ENCODE results near the gene GINS3. TPM values are rescaled to one million over a fixed set of nuclear protein-coding genes. Genes with fewer than 3 reads are reported as not detected.
A peak's percentile ranks its signal among the peaks of the same experiment; 100 is the strongest.

GINS3 gene
- total RNA-seq: 1 to 10 TPM; 1.0 to 4.0 (median 2.9) TPM

GRCh38 chr16:58392215-58393137, at the start of gene GINS3:
Gene GINS3 (plus strand): TSS chr16:58392471. CDS start chr16:58392602, 131 bp downstream.
- 0 to 2% methylated on average over 32 to 64 of the region's 67 CpGs for WGBS, 2 donors
- ATAC-seq (ENCODE audit: low FRiP score in 2 of 2): peak; percentile 97 to 99

DNA sequence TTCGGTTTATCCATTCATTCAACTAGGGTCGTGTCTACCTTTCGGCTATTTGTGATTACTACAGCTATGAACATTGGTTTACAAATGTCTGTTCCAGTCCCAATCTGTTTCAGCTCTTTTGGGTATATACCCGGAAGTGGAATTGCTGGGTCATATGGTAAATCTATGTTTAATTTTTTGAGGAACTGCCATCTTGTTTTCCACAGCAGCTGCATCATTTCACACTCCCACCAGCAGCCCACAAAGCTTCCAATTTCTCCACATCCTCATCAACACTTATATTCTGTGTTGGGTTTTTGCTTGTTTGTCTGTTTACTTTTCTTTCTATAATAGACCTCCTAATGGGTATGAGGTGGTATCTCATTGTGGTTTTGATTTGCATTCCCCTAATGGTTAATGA, 48.7 kb upstream of the GINS3 start:
- no peaks in the 10 kb centered on the region for H3K9me3 ChIP-seq
- WGBS, 2 donors: 74 to 84% methylated on average over 4 of the region's 4 CpGs

More at GRCh38 chr16:58392215-58393137, at the start of gene GINS3:
- DNase-seq: peak; percentile 90 to 94
- Histone ChIP-seq H3K4me1 (peaks cover 6 to 12% (median 7%) of the 10 kb centered on the region in 4 donors), H3K27ac (peak within 1 kb of the TSS; percentile 67 to 88 (median 84)), H3K36me3 (no peaks in the 10 kb centered on the region), H3K9me3 (no peaks in the 10 kb centered on the region), H3K27me3 (no peaks in the 10 kb centered on the region), H3K4me3 (peak within 1 kb of the TSS; percentile 73 to 92 (median 78))
- TF ChIP-seq POLR2AphosphoS5 (IDR thresholded peaks at IDR 0.05) (peak; percentile 19 to 72), POLR2A (IDR thresholded peaks at IDR 0.05) (peak in 1 of 4 donors; percentile 51), CTCF (IDR thresholded peaks at IDR 0.05) (no peak), EP300 (IDR thresholded peaks at IDR 0.05) (no peak)

DNA sequence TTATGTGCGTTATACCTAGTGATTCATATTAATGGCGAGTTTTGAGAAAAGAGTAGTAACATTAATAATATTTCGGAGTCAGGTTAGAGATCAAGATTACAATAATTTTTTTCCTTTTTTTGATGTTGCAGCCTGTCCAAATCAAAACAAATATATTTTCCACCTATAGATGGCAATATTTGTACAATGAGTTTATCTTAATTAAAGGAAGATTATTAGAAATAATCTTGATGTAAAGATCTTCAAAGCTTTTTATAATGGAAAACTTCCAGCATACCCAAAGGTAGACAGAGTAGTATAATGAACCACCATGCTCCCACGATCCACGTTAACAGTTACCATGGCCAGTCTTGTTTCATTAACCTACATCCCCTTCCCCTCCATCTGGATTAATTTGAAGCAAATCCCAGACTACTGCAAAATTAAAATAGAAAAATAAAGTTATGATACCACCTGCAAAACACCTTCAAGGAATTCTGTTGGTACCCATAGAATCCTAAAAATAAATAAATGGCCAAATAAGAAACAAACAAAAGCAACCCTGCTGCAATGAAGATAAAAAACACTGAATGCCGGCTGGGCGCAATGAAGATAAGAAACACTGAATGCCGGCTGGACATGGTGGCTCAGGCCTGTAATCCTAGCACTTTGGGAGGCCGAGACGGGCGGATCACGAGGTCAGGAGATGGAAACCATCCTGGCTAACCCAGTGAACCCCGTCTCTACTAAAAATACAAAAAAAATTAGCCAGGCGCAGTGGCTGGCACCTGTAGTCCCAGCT, 46.5 kb upstream of the GINS3 start:
- ATAC-seq (ENCODE audit: low FRiP score in 2 of 2): no peak
- DNase-seq: no peak
- Histone ChIP-seq H3K27me3 (no peaks in the 10 kb centered on the region), H3K27ac (no peak overlapping the region), H3K36me3 (no peaks in the 10 kb centered on the region), H3K9me3 (no peaks in the 10 kb centered on the region), H3K4me3 (no peak overlapping the region), H3K4me1 (no peaks in the 10 kb centered on the region)
- no peak for TF ChIP-seq EP300 (IDR thresholded peaks at IDR 0.05)
- TF ChIP-seq POLR2AphosphoS5 (IDR thresholded peaks at IDR 0.05): no peak
- TF ChIP-seq POLR2A (IDR thresholded peaks at IDR 0.05): no peak
- no peak for TF ChIP-seq CTCF (IDR thresholded peaks at IDR 0.05)
- 83 to 89% methylated on average over 14 of the region's 14 CpGs for WGBS, 2 donors

More for the DNA sequence above, 48.7 kb upstream of the GINS3 start:
- TF ChIP-seq EP300 (IDR thresholded peaks at IDR 0.05) (no peak), POLR2AphosphoS5 (IDR thresholded peaks at IDR 0.05) (no peak), CTCF (IDR thresholded peaks at IDR 0.05) (no peak), POLR2A (IDR thresholded peaks at IDR 0.05) (no peak)
- no peaks in the 10 kb centered on the region for H3K27me3 ChIP-seq
- H3K36me3 ChIP-seq: no peaks in the 10 kb centered on the region
- H3K4me3 ChIP-seq: no peak overlapping the region
- no peak for DNase-seq
- ATAC-seq (ENCODE audit: low FRiP score in 2 of 2): no peak
- no peak overlapping the region for H3K27ac ChIP-seq
- no peaks in the 10 kb centered on the region for H3K4me1 ChIP-seq

DNA sequence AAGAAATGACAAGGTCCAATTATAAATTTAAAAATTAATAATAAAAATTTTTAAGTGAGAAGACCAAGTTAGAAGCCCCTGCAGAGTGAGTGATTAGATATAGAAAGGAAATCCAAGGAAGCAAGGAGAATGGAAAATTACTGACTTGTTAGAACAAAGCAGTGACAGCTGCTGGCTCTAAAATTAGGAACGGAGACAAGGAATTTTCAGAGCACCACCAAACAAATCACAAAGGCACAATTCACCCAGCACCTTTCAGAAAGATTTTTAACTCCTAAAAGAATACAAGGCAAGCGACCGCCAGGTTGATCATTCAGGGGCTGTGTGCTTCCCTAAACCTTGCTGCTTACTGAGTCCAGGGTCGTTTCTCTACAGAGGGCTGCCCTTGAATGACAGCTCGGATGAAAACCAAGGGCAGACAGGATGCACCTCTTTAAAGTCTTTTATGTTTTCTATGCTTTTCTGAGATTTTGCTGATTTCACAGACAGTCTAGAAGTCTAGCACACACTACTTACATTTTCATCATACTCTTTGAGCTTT, 45.4 kb upstream of the GINS3 start:
- TF ChIP-seq CTCF (IDR thresholded peaks at IDR 0.05) (no peak), EP300 (IDR thresholded peaks at IDR 0.05) (no peak), POLR2AphosphoS5 (IDR thresholded peaks at IDR 0.05) (no peak), POLR2A (IDR thresholded peaks at IDR 0.05) (no peak)
- H3K27ac ChIP-seq: no peak overlapping the region
- WGBS, 2 donors: 51 to 68% methylated on average over 5 of the region's 5 CpGs
- H3K9me3 ChIP-seq: no peaks in the 10 kb centered on the region
- H3K4me1 ChIP-seq: no peaks in the 10 kb centered on the region
- no peak overlapping the region for H3K4me3 ChIP-seq
- ATAC-seq (ENCODE audit: low FRiP score in 2 of 2) (no peak), DNase-seq (no peak)
- H3K27me3 ChIP-seq: no peaks in the 10 kb centered on the region
- no peaks in the 10 kb centered on the region for H3K36me3 ChIP-seq

Data from upper lobe of left lung (tissue), 6 donors.